Frontal cortex (tissue), 4 donors: Measurements from ENCODE around the gene NRBP1. TPM values are rescaled to one million over a fixed set of nuclear protein-coding genes. Genes with fewer than 3 reads are reported as not detected.

Source experiments
- DNase-seq, 2 donors: peaks; one replicate each; pipeline ENCODE4 v3.0.0; 2012; ENCODE audit warnings: low spot score in 2 of 2
- FAIRE-seq: peaks from 2 replicates; lab custom pipeline; 2012; peaks lifted over from hg19 to GRCh38; lab: Jason Lieb, UNC
- total RNA-seq: library from RNA; depleted of rRNA; stranded (reverse); fragments of >200 nt; gene quantifications from one replicate; pipeline ENCODE4 v1.2.3, GENCODE V29; 2014
- donor health status: control.
- donor health status: control.
- donor health status: control.

NRBP1 gene
- 68.9 TPM for total RNA-seq

DNA sequence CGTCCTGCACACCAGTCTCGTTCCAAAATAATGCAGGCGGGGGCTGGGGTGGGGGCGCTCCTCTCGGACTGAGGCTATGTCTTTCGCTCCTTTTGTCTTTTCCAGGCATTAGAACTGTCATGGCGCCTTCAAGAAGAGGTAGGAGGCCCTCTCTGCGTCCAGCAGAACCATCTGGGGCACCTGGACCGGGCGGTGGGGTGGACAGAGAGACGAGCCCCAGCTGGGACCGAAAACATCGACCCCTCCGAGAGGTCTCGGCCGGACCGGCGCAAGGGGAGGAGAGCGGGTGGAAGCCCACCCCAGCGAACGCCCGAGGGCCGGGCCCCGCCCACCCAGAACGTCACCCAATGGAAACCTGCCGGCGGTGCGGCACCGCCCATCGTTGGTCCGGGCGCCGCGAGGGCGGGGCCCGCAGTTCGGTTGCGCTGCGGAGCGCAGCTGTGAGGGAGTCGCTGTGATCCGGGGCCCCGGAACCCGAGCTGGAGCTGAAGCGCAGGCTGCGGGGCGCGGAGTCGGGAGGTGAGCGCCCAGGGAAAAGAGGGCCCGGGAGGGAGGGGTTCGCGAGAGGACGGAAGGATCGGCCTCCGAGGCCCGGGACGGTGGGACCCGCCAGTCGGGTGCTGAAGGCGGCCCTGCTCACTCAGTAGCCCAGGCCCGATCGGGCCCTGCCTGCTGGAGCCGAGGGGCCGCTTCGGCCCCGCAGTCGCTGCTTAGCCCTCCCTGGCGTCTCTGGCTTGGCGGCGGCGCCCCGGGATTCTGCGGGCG, at the start of gene NRBP1:
NRBP1 (plus strand) TSS at position 419 of the 765 bp plus-strand sequence. CDS start 4,643 bp downstream, outside the sequence.
- FAIRE-seq, result no peak

GRCh38 chr2:27378809-27379290, 49.6 kb upstream of the NRBP1 start:
- no peak for DNase-seq
- FAIRE-seq, result no peak

More for the DNA sequence above, at the start of gene NRBP1:
- DNase-seq, result peak; percentile 93 to 96

- no peak for DNase-seq
- no peak for FAIRE-seq
These were observed 49.0 kb upstream of the NRBP1 start for GRCh38 chr2:27379383-27379835.

GRCh38 chr2:27379836-27380625, 48.4 kb upstream of the NRBP1 start:
- peak; percentile 78 to 79 for DNase-seq
- no peak for FAIRE-seq

GRCh38 chr2:27380626-27381545, 47.5 kb upstream of the NRBP1 start, which contains the start of gene ZNF513:
TSS of gene ZNF513 (minus strand) at chr2:27380734. CDS start at chr2:27380526, 208 bp downstream.
- FAIRE-seq (peak; percentile 45), DNase-seq (peak; percentile 95 to 98)

- FAIRE-seq, result no peak
These were observed 46.8 kb upstream of the NRBP1 start for GRCh38 chr2:27381577-27382181.

GRCh38 chr2:27390822-27391679, 37.4 kb upstream of the NRBP1 start:
- FAIRE-seq (no peak), DNase-seq (no peak)

More at GRCh38 chr2:27381577-27382181, 46.8 kb upstream of the NRBP1 start:
- no peak for DNase-seq

GRCh38 chr2:27393225-27393624, 35.2 kb upstream of the NRBP1 start:
- FAIRE-seq (no peak), DNase-seq (no peak)

DNA sequence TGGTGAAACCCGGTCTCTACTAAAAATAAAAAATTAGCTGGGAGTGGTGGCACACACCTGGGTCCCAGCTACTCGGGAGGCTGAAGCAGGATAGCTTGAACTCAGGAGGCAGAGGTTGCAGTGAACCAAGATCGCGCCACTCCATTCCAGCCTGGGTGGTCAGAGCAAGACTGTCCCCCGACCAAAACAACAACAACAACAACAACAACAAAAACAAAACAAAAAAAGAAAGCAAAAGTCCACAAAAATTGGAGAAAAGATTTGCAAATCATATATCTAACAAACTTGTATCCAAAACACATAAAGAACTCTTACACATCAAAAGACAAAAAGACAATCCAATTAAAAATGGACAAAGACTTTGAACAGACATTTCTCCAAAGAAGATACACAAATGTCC, 29.5 kb upstream of the NRBP1 start:
- FAIRE-seq, result no peak

DNA sequence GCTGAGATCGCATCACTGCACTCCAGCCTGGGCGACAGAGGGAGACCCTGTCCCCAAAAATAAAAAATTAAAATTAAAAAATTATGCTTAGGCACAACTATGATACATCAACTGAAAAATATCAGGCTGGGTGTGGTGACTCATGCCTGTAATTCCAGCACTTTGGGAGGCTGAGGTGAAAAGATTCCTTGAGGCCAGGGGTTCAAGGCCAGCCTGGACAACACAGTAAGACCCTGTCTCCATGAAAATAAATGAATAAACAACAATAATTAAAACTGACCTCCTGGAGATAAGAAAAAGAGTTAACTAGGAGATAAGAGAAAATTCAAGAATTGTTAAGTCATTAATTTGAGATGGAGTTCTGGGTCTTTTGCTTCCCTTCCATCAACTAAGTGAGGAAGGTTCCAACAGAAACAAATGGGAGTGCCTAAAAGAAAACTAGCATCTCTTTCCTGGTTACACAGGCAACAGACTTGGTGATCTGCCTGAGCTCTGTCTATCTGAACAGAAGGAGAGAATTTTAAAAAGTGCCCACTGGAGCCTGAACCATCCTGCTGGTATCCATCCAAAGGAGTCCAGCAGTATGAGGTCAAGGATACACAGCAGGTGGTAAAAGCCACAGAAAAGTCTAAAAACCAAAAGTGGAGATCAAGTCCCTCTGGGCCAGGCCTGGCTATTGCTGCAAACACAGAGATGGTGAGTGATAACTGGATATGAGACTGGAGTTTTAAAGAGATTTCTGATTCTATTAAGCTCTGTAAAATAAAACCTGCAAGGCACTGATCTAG, 27.9 kb upstream of the NRBP1 start:
- FAIRE-seq, result no peak
- no peak for DNase-seq

More for the DNA sequence above, 29.5 kb upstream of the NRBP1 start:
- DNase-seq, result no peak

- DNase-seq (no peak), FAIRE-seq (no peak)
These were observed 20.5 kb upstream of the NRBP1 start for GRCh38 chr2:27407798-27408491.

DNA sequence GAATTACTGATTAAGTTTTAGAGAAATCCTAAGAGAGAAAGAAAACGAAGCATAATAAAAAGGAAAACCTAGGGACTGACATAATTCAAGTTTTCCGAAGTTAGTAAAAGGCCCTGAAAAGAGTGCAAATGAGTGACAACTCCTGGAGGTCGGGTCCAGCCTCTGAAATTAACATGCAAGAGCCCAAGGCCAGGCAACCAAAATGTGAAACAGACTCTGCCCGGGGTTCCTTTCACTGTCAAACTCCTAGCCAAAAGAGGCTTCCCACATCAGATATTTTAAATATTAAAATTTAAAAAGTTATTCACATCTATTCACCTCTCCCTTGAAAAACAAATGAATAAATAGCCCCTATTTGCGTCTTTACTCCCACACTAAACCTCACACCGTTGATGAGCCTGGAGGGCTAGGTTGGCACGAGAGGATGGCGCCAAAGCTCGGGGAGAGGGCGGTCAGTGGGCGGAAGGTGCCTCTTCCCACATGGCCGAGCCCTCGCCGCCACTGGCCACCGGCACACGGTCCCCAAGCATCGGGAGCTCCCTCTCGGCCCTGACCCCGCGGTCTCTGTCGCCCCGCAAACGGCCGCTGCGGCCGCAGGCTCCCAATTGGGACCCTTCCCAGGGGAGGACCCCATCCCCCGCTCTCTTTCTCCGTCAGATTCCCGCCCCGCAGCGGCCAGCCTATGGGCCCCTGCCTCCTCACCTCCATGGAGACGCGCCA, 19.7 kb upstream of the NRBP1 start:
- DNase-seq (peak in 1 of 2 donors; percentile 44), FAIRE-seq (no peak)

DNA sequence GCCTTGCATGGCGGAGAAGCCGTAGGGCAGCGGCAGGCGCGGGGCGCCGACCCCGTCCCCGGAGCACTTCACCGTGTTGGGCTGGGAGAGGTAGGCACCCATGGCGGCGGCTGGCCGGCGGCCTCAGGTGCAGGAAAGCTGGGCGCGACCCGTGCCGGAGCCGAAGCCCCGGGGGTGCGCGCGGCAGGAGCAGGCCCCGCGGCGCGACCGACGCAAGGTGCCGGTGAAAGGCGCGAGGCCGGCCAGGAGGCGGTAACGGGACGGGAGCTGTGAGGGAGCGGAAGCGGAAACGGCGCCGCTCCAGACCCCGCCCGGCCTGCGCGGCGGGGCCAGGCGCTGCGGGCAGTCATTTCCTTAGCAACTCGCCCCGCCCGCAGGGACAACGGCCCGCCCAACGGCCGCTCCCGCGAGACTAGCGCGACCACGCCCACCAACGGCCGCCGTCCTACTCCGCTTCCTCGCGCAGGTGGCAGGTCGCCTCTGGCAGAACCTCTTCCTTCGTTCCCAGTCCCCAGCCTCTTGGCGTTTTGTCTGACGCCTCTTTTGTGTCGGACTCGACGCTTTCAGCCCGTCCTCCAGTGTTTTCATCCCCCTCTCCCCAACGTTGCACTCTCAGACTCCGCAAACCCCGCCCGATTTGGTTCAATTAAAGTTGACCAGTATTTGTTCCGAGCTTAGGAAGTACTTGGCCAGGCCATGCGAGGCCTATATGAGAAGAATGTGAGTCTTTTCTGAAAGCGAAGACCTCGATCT, 18.9 kb upstream of the NRBP1 start, which contains the start of gene PPM1G:
PPM1G (minus strand) TSS at position 271 of the 753 bp plus-strand sequence; CDS start at position 102, 169 bp downstream.
- peak; percentile 94 to 97 for DNase-seq

GRCh38 chr2:27412419-27413152, 15.8 kb upstream of the NRBP1 start:
- DNase-seq, result no peak
- FAIRE-seq, result no peak

More for the DNA sequence above, 18.9 kb upstream of the NRBP1 start, which contains the start of gene PPM1G:
- no peak for FAIRE-seq

GRCh38 chr2:27416151-27416550, 12.3 kb upstream of the NRBP1 start:
- DNase-seq, result no peak
- FAIRE-seq, result no peak
